Body of pancreas (tissue), 4 donors: ENCODE data around the gene CLIP1. TPM values are rescaled to one million over a fixed set of nuclear protein-coding genes. Genes with fewer than 3 reads are reported as not detected.

Experiments used
- ATAC-seq: fragments of 150-250 bp; one replicate; pipeline ENCODE4 v1.9.1; 2016
- DNase-seq, 4 donors: peaks; one replicate each; pipeline ENCODE4 v3.0.0-alpha.2; 2019
- H3K27ac ChIP-seq, 4 donors: fragments of 200-600 bp; sonication (generic); 1 replicate in 3 of 4; 2 replicates in 1 of 4; pipeline versions ENCODE4 v1.5.1 to v1.6.1; 2016 to 2019; ENCODE audit warnings: mild to moderate bottlenecking in 1 of 4, mixed read lengths in 1 of 4, moderate library complexity in 1 of 4
- H3K27me3 ChIP-seq, 2 donors: fragments of 200-600 bp; sonication (generic); one replicate each; pipeline ENCODE4 v1.6.0; 2016; ENCODE audit warnings: mild to moderate bottlenecking in 1 of 2
- H3K36me3 ChIP-seq, 2 donors: fragments of 200-600 bp; sonication (generic); replicated peaks in 1 of 2; 2 replicates each; pipeline ENCODE4 v1.5.1; 2016; ENCODE audit warnings: low read depth in 2 of 2; ENCODE audit not compliant: insufficient read depth in 1 of 2
- H3K4me1 ChIP-seq: fragments of 200-600 bp; sonication (generic); one replicate; pipeline ENCODE4 v1.6.0; 2016
- H3K4me3 ChIP-seq, 2 donors: fragments of 200-600 bp; sonication (generic); 1 replicate in 1 of 2; 2 replicates in 1 of 2; pipeline ENCODE4 v1.5.1; 2016 to 2019
- H3K9me3 ChIP-seq, 3 donors: fragments of 200-600 bp; sonication (generic); 1 replicate in 2 of 3; 2 replicates in 1 of 3; pipeline ENCODE4 v1.5.1; 2016
- POLR2A ChIP-seq, 3 donors: fragments of 450-650 bp; IDR thresholded peaks; one replicate each; pipeline ENCODE4 v1.6.1; 2016; ENCODE audit warnings: antibody characterized with exemption in 3 of 3, mild to moderate bottlenecking in 2 of 3
- WGBS, 2 donors: methylation state at CpG; one replicate each; pipeline ENCODE4 v1.1.5; 2017; 5-methylcytosine and 5-hydroxymethylcytosine counted together
- intact Hi-C: fragments of 100-400 bp; cut with DNase I; formaldehyde crosslinking; loops from one replicate; pipeline ENCODE4 v1.15.1; 2023
- total RNA-seq, 2 donors: library from RNA; depleted of rRNA; stranded (reverse); fragments of >200 nt; gene quantifications; one replicate each; pipeline ENCODE4 v1.1.0, GENCODE V29; 2016
- TF ChIP-seq, protein P1 (sequence below), 7 experiments: fragments of 450-650 bp in 4 of 7; fragments of 200-600 bp in 3 of 7; sonication (generic) in 3 of 7; IDR thresholded peaks; one replicate each; pipeline ENCODE4 v1.5.1; 2016 to 2019; ENCODE audit warnings: antibody characterized with exemption in 7 of 7

CLIP1 gene
- total RNA-seq, 2 donors from 2014 or later = 41.2 to 89.0 TPM

DNA sequence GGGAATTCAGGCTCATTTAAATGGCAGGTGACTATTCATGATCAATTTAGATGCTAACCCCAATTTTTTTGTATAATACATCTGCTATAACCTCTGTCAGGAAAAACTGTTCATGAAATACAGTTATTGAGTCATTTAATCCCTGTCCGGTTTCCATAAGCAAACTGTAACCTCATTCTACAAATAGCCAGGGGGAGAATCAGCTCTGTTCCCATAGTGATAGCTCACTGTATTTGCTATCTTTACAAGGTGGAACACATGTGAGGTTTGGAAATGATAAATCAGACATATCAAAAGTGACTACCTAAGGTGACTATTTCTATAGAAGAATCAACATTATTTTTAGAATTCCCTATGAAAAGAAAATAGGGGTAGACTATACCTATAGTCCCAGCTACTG is 117.5 kb downstream of the CLIP1 start:
- WGBS, 2 donors = 79 to 88% methylated on average over 1 of the region's 1 CpG

DNA sequence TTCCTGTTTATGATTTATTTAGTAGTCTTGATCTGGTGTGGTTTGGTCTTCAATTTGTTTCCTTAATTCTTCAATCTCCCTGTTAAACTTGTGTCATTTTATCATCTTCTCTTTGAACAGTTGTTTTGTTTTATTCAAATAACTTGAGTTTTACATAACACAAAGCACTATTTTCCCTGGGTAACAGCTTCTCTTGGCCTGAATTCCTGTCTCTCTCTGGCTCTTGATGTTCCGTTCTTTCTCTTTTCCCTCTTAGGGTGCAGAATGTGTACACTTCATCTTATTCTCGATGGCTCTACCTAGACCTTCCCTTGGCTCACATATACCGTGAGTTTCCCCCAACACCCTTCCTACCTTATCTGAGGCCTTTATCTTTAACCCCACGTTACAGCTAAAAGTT is 119.4 kb downstream of the CLIP1 start:
- intact Hi-C loops = no loop called here
- Histone ChIP-seq H3K27me3 (no peaks in the 10 kb centered on the region), H3K27ac (no peak overlapping the region), H3K4me3 (no peak overlapping the region), H3K36me3 (peaks cover 2 to 22% of the 10 kb centered on the region in 2 donors), H3K9me3 (no peaks in the 10 kb centered on the region), H3K4me1 (no peaks in the 10 kb centered on the region)
- no peak for TF ChIP-seq POLR2A (IDR thresholded peaks at IDR 0.05)
- TF ChIP-seq, protein P1, sequence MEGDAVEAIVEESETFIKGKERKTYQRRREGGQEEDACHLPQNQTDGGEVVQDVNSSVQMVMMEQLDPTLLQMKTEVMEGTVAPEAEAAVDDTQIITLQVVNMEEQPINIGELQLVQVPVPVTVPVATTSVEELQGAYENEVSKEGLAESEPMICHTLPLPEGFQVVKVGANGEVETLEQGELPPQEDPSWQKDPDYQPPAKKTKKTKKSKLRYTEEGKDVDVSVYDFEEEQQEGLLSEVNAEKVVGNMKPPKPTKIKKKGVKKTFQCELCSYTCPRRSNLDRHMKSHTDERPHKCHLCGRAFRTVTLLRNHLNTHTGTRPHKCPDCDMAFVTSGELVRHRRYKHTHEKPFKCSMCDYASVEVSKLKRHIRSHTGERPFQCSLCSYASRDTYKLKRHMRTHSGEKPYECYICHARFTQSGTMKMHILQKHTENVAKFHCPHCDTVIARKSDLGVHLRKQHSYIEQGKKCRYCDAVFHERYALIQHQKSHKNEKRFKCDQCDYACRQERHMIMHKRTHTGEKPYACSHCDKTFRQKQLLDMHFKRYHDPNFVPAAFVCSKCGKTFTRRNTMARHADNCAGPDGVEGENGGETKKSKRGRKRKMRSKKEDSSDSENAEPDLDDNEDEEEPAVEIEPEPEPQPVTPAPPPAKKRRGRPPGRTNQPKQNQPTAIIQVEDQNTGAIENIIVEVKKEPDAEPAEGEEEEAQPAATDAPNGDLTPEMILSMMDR (IDR thresholded peaks at IDR 0.05) = no peak
- ATAC-seq = no peak
- DNase-seq = no peak
- WGBS, 2 donors = 82 to 84% methylated on average over 4 of the region's 4 CpGs

More for the DNA sequence above, 117.5 kb downstream of the CLIP1 start:
- Histone ChIP-seq H3K4me3 (no peak overlapping the region), H3K36me3 (peaks cover 3 to 29% of the 10 kb centered on the region in 2 donors), H3K9me3 (no peaks in the 10 kb centered on the region), H3K27ac (no peak overlapping the region), H3K27me3 (no peaks in the 10 kb centered on the region), H3K4me1 (no peaks in the 10 kb centered on the region)
- DNase-seq (no peak), ATAC-seq (no peak)
- intact Hi-C loops = no loop called here
- TF ChIP-seq, protein P1 (IDR thresholded peaks at IDR 0.05) = no peak
- no peak for TF ChIP-seq POLR2A (IDR thresholded peaks at IDR 0.05)

DNA sequence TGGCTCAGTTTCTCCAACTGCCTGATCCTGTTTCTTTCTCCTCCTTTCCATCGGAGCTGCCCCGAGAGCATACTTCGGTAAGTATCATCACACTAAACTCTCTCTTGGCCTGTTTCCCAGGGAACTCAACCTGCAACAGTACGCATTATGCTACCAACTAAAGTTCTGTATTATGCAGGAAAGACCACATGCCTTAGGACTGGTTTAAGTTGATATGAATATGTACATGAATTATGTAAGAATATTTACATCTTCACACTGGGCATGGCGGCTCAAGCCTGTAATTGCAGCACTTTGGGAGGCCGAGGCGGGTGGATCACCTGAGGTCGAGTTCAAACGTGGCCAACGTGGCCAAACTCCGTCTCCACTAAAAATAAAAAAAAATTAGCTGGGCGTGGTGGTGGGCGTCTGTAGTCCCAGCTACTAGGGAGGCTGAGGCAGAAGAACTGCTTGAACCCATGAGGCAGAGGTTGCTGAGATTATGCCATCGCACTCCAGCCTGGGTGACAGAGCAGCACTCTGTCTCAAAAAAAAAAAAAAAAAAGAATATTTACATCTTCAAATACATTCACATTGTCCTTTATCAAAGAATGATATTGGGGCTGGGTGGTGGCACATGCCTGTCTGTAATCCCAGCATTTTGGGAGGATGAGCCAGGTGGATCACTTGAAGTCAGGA is 124.3 kb downstream of the CLIP1 start:
- Histone ChIP-seq H3K27me3 (no peaks in the 10 kb centered on the region), H3K4me3 (no peak overlapping the region), H3K4me1 (no peaks in the 10 kb centered on the region), H3K36me3 (peaks cover 4 to 17% of the 10 kb centered on the region in 2 donors), H3K27ac (no peak overlapping the region), H3K9me3 (no peaks in the 10 kb centered on the region)
- intact Hi-C loops = no loop called here
- ATAC-seq (no peak), DNase-seq (no peak)
- TF ChIP-seq, protein P1 (IDR thresholded peaks at IDR 0.05) = no peak
- no peak for TF ChIP-seq POLR2A (IDR thresholded peaks at IDR 0.05)
- 93 to 97% methylated on average over 14 of the region's 14 CpGs for WGBS, 2 donors

DNA sequence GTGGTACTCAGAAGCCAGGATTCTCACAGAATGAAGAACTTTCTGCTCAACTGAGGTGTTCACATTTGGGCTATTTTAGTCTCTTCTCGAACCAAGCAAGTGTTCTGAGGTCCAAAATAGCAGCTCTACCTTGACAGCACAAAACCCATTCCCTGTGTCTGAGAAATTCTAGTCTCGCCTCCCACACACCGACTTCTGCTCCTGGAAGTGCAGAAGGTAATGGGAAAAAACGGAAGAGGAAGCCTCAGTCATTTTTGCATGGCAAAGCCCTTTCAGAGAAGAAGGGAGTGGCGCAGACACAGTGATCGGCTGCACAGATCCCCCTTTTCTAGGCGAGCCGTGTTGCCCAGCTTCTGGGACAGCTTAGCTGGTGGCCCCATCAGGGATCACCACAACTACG is 125.0 kb downstream of the CLIP1 start:
- H3K36me3 ChIP-seq = peaks cover 4 to 14% of the 10 kb centered on the region in 2 donors
- 92 to 98% methylated on average over 8 to 9 of the region's 9 CpGs for WGBS, 2 donors
- no peaks in the 10 kb centered on the region for H3K4me1 ChIP-seq
- DNase-seq (no peak), ATAC-seq (no peak)
- no peaks in the 10 kb centered on the region for H3K27me3 ChIP-seq
- no peak overlapping the region for H3K4me3 ChIP-seq
- no peak overlapping the region for H3K27ac ChIP-seq
- intact Hi-C loops = no loop called here
- TF ChIP-seq, protein P1 (IDR thresholded peaks at IDR 0.05) = no peak
- TF ChIP-seq POLR2A (IDR thresholded peaks at IDR 0.05) = no peak
- H3K9me3 ChIP-seq = no peaks in the 10 kb centered on the region

DNA sequence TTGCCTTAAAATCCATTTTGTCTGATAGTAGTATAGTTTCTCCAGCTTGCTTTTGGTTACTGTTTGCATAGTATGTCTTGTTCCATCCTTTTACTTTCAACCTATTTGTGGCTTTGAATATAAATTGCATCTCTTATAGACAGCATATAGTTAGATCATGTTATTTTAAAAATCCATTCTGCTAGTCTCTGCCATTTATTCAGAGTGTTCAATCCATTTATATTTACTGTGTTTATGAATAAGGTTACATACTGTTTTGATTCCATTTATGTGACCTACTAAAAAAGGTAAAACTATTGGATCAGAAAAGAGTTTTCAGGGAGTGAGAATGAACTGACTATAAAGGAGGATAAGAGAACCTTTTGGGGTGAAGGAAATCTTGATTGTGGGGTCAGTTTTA is 126.6 kb downstream of the CLIP1 start:
- Histone ChIP-seq H3K27me3 (no peaks in the 10 kb centered on the region), H3K4me1 (no peaks in the 10 kb centered on the region), H3K4me3 (no peak overlapping the region), H3K9me3 (no peaks in the 10 kb centered on the region), H3K36me3 (peaks cover 4 to 13% of the 10 kb centered on the region in 2 donors), H3K27ac (no peak overlapping the region)
- no peak for TF ChIP-seq POLR2A (IDR thresholded peaks at IDR 0.05)
- TF ChIP-seq, protein P1 (IDR thresholded peaks at IDR 0.05) = no peak
- intact Hi-C loops = no loop called here
- no peak for DNase-seq
- no peak for ATAC-seq
